Common myeloid progenitor, CD34-positive (primary cell): ENCODE data around the gene FRMD4A.

Experiments
- CTCF ChIA-PET: fragments of 350-600 bp; sonication (Branson Sonifier 250); formaldehyde crosslinking; loops from one replicate; lab custom pipeline; 2021; ENCODE audit warnings: antibody characterized with exemption; lab: Charles Lee
- POLR2A ChIA-PET: fragments of 350-600 bp; sonication (Branson Sonifier 250); formaldehyde crosslinking; loops from one replicate; lab custom pipeline; 2021; ENCODE audit warnings: antibody characterized with exemption; lab: Charles Lee
- DNase-seq, 3 donors: peaks; one replicate each; pipeline versions ENCODE4 v3.0.0 to v3.0.0-alpha.2; 2013
- H3K27ac ChIP-seq, 2 experiments: 1 replicate in 1 of 2; 2 replicates in 1 of 2; pipeline ENCODE4 v1.7.0; 2013; ENCODE audit warnings: inconsistent platforms in 2 of 2, low read length in 2 of 2, mild to moderate bottlenecking in 2 of 2, low read depth in 1 of 2, moderate library complexity in 1 of 2; ENCODE audit not compliant: severe bottlenecking in 2 of 2, insufficient read depth in 1 of 2, poor library complexity in 1 of 2
- H3K27me3 ChIP-seq, 5 experiments: replicated peaks in 2 of 5; 1 replicate in 3 of 5; 2 replicates in 2 of 5; pipeline versions ENCODE4 v1.6.1 to v1.7.0; 2013; ENCODE audit warnings: low read length in 4 of 5, mild to moderate bottlenecking in 2 of 5, moderate library complexity in 2 of 5, inconsistent platforms in 1 of 5; ENCODE audit not compliant: insufficient read depth in 5 of 5, control insufficient read depth in 4 of 5
- H3K36me3 ChIP-seq, 4 experiments: 1 replicate in 2 of 4; 2 replicates in 2 of 4; pipeline versions ENCODE4 v1.6.1 to v1.7.0; 2013; ENCODE audit warnings: low read length in 3 of 4, control low read depth in 1 of 4, mild to moderate bottlenecking in 1 of 4; ENCODE audit not compliant: control insufficient read depth in 4 of 4, insufficient read depth in 4 of 4
- H3K4me1 ChIP-seq, 4 experiments: 1 replicate in 3 of 4; 2 replicates in 1 of 4; pipeline versions ENCODE4 v1.6.1 to v1.7.1; 2013; ENCODE audit warnings: low read length in 3 of 4, mild to moderate bottlenecking in 3 of 4, control low read depth in 1 of 4, inconsistent platforms in 1 of 4, moderate library complexity in 1 of 4; ENCODE audit not compliant: control insufficient read depth in 4 of 4, insufficient read depth in 4 of 4; ENCODE audit errors: control extremely low read depth in 1 of 4
- H3K4me3 ChIP-seq, 7 experiments: 1 replicate in 4 of 7; 2 replicates in 3 of 7; pipeline versions ENCODE4 v1.5.1 to v1.7.0; 2013; ENCODE audit warnings: mild to moderate bottlenecking in 7 of 7, low read length in 6 of 7, moderate library complexity in 6 of 7, inconsistent platforms in 2 of 7, low read depth in 2 of 7, control low read depth in 1 of 7; ENCODE audit not compliant: insufficient read depth in 4 of 7, control insufficient read depth in 1 of 7; ENCODE audit errors: extremely low read depth in 1 of 7
- H3K9me3 ChIP-seq, 5 experiments: 1 replicate in 4 of 5; 2 replicates in 1 of 5; pipeline versions ENCODE4 v1.6.1 to v1.7.1; 2013; ENCODE audit warnings: low read length in 4 of 5, mild to moderate bottlenecking in 2 of 5, inconsistent platforms in 1 of 5, low read depth in 1 of 5, moderate library complexity in 1 of 5; ENCODE audit not compliant: control insufficient read depth in 4 of 5, insufficient read depth in 2 of 5; ENCODE audit errors: control extremely low read depth in 1 of 5
- WGBS: methylation state at CpG from one replicate; pipeline ENCODE4 v1.1.5; 2013; ENCODE audit not compliant: insufficient coverage; 5-methylcytosine and 5-hydroxymethylcytosine counted together

The FRMD4A gene

DNA sequence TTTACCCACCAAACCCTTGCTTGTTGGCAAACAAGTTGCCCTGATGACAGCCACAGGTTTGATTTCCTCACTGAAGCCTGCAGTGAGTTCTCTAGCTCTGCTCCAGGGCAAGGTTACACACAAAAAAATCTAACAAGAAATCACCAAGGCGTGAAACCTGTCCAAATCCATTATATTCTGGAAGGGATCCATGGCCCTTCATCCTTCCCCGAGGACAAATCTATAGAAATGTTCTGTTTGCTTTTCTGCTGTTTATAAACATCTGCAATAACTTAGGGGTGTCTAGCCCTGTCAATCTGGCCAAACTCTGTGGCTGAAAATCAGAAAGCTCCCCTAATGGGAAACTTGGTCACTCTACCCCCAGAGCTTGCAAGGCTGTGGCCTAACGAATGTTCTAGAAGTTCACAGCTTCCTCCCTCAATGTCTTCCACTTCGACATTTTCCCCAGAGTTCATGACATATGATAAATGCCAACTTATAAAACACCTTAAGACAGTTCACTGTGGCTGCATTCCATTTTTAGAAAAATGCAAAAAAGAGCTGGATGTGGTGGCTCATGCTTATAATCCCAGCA lies 579.4 kb downstream of the FRMD4A start:
- 87% methylated on average over 2 of the region's 4 CpGs for WGBS
- Histone ChIP-seq H3K9me3 (no peaks in the 10 kb centered on the region), H3K27ac (no peak overlapping the region), H3K4me1 (no peaks in the 10 kb centered on the region), H3K36me3 (no peaks in the 10 kb centered on the region), H3K27me3 (no peaks in the 10 kb centered on the region), H3K4me3 (no peak overlapping the region)
- CTCF ChIA-PET: interaction anchor here (1.3 kb wide), 1 partner anchor 26 kb away, joined by 3 read pairs; no protein-coding TSS in a partner anchor
- POLR2A ChIA-PET: no interaction called here
- DNase-seq: no peak

GRCh38 chr10:13750299-13751190 lies 580.2 kb downstream of the FRMD4A start:
- DNase-seq: no peak
- no peaks in the 10 kb centered on the region for H3K36me3 ChIP-seq
- no peaks in the 10 kb centered on the region for H3K9me3 ChIP-seq
- ChIA-PET POLR2A (no interaction called here), CTCF (interaction anchor here (1.3 kb wide), 1 partner anchor 27 kb away, joined by 3 read pairs; no protein-coding TSS in a partner anchor)
- H3K4me1 ChIP-seq: no peaks in the 10 kb centered on the region
- no peaks in the 10 kb centered on the region for H3K27me3 ChIP-seq
- H3K4me3 ChIP-seq: no peak overlapping the region
- WGBS: 96% methylated on average over 10 of the region's 11 CpGs
- no peak overlapping the region for H3K27ac ChIP-seq

DNA sequence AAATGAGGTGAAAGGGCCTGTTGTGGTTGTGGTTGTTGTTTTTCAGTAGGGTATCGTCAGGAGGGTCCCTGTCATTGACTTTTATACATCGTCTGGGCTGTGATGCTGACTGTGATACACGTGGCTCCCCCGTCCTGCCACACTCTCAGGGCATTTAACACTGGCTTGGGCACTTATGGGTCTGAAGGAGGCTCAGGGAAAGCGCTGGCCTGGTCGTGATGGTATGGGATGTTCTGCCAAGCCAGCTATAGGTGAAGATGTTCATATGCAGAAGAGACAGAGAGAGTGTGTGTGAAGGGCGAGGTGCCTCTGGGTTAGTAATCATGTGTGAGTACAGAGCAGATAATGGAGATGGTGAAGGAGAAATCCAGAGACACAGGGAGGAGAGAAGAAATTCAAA lies 585.5 kb downstream of the FRMD4A start:
- H3K9me3 ChIP-seq: no peaks in the 10 kb centered on the region
- H3K27ac ChIP-seq: no peak overlapping the region
- peaks cover 0 to 15% (median 12%) of the 10 kb centered on the region in 4 experiments for H3K4me1 ChIP-seq
- H3K27me3 ChIP-seq: no peaks in the 10 kb centered on the region
- CTCF ChIA-PET: no interaction called here
- 96% methylated on average over 7 of the region's 7 CpGs for WGBS
- H3K36me3 ChIP-seq: no peaks in the 10 kb centered on the region
- H3K4me3 ChIP-seq: no peak overlapping the region
- DNase-seq: no peak
- POLR2A ChIA-PET: no interaction called here

DNA sequence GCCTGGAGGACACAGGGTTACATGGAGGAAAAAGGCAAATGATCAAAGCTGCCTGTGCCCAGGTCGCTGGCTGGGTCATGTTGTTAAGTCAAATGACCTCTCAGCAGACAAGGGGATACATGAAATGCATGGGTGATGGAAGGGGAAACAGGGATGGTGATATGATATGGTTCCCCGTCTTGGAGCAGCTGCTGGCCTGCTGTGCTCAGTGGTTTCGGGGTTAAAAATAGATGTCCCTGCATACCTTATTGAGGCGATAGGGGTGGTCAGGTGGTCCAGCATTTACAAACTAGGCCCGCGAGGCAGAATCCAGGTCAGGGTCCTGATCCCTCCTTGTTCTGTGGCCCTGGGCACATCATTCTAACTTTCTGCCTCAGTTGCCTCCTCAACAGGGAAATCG lies 586.8 kb downstream of the FRMD4A start:
- no peak for DNase-seq
- ChIA-PET CTCF (interaction anchor here (0.6 to 1.7 kb wide), 4 partner anchors 15 to 84 kb away, joined by 3 to 11 read pairs (median 4); no protein-coding TSS in a partner anchor), POLR2A (no interaction called here)
- no peaks in the 10 kb centered on the region for H3K36me3 ChIP-seq
- no peak overlapping the region for H3K4me3 ChIP-seq
- no peak overlapping the region for H3K27ac ChIP-seq
- no peaks in the 10 kb centered on the region for H3K27me3 ChIP-seq
- peaks cover 3 to 27% (median 19%) of the 10 kb centered on the region in 4 experiments for H3K4me1 ChIP-seq
- 92% methylated on average over 7 of the region's 7 CpGs for WGBS
- H3K9me3 ChIP-seq: no peaks in the 10 kb centered on the region

GRCh38 chr10:13743101-13743693 lies 587.5 kb downstream of the FRMD4A start:
- Histone ChIP-seq H3K4me3 (peak overlapping the region in 2 of 7 experiments; percentile 30 to 32), H3K9me3 (no peaks in the 10 kb centered on the region), H3K27ac (no peak overlapping the region), H3K36me3 (no peaks in the 10 kb centered on the region), H3K4me1 (peaks cover 3 to 34% (median 22%) of the 10 kb centered on the region in 4 experiments), H3K27me3 (no peaks in the 10 kb centered on the region)
- ChIA-PET CTCF (interaction anchor here (1.0 to 1.7 kb wide), 5 partner anchors 19 to 83 kb away, joined by 3 to 11 read pairs (median 3); no protein-coding TSS in a partner anchor), POLR2A (no interaction called here)
- DNase-seq: peak; percentile 29 to 82 (median 76)
- 27% methylated on average over 10 of the region's 15 CpGs for WGBS

DNA sequence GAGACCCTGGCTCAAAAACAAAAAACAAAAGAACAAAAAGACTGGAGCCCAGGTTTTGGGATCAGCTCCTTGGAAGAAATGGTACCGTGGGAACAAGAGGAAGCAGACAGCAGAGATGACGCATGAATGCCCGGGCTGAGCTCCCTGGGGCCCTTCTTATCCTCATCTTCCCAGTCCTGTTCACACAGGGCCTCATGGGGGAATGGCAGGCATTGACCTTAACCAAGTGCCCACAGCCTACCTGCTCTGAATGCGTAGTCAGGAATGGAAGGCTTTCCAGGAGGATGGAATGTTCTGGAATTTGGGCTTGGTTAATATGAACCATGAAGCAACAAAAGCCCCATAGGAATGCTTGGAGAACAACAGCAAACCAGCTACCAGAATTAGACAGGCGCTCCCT lies 589.3 kb downstream of the FRMD4A start:
- no peak overlapping the region for H3K4me3 ChIP-seq
- ChIA-PET CTCF (interaction anchor here (2.0 kb wide), 1 partner anchor 81 kb away, joined by 5 read pairs; no protein-coding TSS in a partner anchor), POLR2A (interaction anchor here (0.6 kb wide), 1 partner anchor 50 kb away, joined by 3 read pairs; no protein-coding TSS in a partner anchor)
- peaks cover 3 to 38% (median 22%) of the 10 kb centered on the region in 4 experiments for H3K4me1 ChIP-seq
- 95% methylated on average over 4 of the region's 5 CpGs for WGBS
- DNase-seq: no peak
- H3K9me3 ChIP-seq: no peaks in the 10 kb centered on the region
- no peak overlapping the region for H3K27ac ChIP-seq
- H3K36me3 ChIP-seq: no peaks in the 10 kb centered on the region
- H3K27me3 ChIP-seq: no peaks in the 10 kb centered on the region
